ENCODE results near the gene TMEM14C. TPM values are rescaled to one million over a fixed set of nuclear protein-coding genes. Genes with fewer than 3 reads are reported as not detected.

The TMEM14C gene
- total and polyA plus RNA-seq, 10 donors = 40.7 to 115 (median 68.4) TPM

DNA sequence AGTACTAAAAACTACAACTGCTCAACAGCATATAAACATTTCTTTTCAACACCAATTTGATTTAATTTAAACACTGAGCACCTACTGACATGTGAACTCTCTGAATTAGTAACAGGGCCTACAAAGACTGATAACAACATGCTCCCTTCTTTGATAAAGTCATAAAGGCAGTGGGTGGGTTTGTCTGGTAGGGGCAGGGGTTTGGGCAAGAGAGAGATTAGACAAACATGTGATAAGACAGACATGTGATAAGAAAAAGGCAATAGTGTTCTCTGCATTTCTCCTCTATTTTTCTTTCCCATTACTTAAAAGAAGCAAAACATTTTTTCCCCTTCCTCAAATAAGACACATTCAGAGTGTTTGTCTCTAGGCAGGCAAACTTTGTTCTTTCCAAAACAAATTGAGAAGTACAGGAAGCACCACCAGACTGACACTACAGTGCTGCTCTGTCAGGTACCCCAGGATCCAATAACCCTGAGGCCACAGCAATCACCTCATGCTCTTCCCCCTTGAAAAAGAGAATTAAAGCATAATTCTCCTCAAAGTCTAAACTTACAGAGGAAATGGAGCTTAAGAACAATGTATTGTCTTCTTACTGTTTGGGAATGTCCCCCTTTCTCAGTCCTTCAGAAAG is 40.4 kb upstream of the TMEM14C start:
- TF ChIP-seq, protein P1, sequence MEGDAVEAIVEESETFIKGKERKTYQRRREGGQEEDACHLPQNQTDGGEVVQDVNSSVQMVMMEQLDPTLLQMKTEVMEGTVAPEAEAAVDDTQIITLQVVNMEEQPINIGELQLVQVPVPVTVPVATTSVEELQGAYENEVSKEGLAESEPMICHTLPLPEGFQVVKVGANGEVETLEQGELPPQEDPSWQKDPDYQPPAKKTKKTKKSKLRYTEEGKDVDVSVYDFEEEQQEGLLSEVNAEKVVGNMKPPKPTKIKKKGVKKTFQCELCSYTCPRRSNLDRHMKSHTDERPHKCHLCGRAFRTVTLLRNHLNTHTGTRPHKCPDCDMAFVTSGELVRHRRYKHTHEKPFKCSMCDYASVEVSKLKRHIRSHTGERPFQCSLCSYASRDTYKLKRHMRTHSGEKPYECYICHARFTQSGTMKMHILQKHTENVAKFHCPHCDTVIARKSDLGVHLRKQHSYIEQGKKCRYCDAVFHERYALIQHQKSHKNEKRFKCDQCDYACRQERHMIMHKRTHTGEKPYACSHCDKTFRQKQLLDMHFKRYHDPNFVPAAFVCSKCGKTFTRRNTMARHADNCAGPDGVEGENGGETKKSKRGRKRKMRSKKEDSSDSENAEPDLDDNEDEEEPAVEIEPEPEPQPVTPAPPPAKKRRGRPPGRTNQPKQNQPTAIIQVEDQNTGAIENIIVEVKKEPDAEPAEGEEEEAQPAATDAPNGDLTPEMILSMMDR (IDR thresholded peaks at IDR 0.05 in 8 of 11, conservative IDR thresholded peaks at IDR 0.05 in 3 of 11) = no peak
- TF ChIP-seq POLR2A (IDR thresholded peaks at IDR 0.05) (no peak), POLR2AphosphoS5 (IDR thresholded peaks at IDR 0.05) (no peak)
- no peak overlapping the region for H3K27ac ChIP-seq
- no peaks in the 10 kb centered on the region for H3K9me3 ChIP-seq
- intact Hi-C loops (cut with DNase I; ENCODE audit: low total_unique reads) = no loop called here
- no peaks in the 10 kb centered on the region for H3K36me3 ChIP-seq
- no peak for DNase-seq
- peaks cover 0 to 2% (median 0%) of the 10 kb centered on the region in 7 donors for H3K27me3 ChIP-seq (replicated peaks in 1 of 7)
- no peaks in the 10 kb centered on the region for H3K4me1 ChIP-seq
- no peak overlapping the region for H3K4me3 ChIP-seq

DNA sequence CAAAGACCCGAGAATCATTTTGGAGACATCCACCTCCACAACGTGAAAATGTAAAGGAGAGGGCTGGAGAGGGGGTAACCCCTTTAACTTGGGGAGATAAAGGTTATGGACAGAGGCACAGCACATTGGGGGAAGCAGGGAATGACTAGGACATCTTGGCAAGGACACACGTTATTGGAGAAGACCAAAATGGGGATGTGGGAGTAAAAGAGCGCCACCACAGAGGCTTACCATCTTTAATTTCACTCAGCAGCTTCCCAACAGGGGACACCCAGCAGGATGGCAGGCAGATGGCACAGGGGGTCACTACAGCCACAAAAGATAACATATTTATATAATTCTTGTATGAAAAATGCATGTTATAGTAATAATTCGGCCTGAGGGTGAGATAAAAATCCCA is 38.3 kb upstream of the TMEM14C start:
- no peak for DNase-seq
- Histone ChIP-seq H3K27ac (no peak overlapping the region), H3K9me3 (no peaks in the 10 kb centered on the region), H3K4me1 (no peaks in the 10 kb centered on the region), H3K4me3 (no peak overlapping the region), H3K36me3 (no peaks in the 10 kb centered on the region), H3K27me3 (replicated peaks in 1 of 7) (peaks cover 0 to 2% (median 0%) of the 10 kb centered on the region in 7 donors)
- WGBS, 5 donors = 60 to 70% (median 65%) methylated on average over 5 of the region's 5 CpGs
- TF ChIP-seq, protein P1 (IDR thresholded peaks at IDR 0.05 in 8 of 11, conservative IDR thresholded peaks at IDR 0.05 in 3 of 11) = no peak
- TF ChIP-seq POLR2A (IDR thresholded peaks at IDR 0.05) (no peak), POLR2AphosphoS5 (IDR thresholded peaks at IDR 0.05) (no peak)
- intact Hi-C loops (cut with DNase I; ENCODE audit: low total_unique reads) = no loop called here

DNA sequence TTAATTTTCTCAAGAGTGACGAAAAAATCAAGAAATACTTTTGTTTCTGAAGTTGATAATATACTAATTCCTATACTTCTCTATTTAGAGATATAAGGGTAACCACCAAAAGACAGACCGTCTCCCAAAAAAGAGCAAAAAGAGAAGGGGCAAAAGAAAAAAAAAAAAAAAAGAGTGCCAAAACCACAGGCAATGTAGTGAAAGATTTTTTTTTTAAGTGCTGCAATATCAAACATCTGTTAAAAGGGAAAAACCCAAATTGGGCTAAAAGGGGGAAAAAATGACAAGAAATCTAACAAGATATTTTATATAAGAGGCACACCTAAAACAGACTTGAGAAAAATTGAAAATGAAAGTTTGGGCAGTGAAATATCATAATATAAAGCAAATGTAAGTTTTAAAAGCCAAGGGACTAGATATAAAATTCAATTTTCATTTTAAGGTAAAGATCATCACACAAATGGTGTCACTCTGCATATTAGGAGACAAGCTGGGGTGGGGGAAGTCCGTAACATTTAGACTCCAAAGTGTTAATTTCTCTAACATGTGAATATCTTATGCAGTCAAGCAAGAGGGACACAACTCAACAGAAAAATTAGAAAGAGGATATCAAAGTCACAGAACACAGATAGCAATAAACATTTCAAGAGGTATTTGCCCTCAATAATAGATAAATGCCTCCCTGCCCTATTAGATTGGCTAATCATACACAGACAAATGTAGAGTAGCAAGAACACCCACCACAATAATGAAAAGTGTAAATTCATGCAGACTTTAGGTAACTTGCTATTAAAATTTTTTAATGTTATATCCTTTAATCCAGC is 37.6 kb upstream of the TMEM14C start:
- Histone ChIP-seq H3K36me3 (no peaks in the 10 kb centered on the region), H3K4me3 (no peak overlapping the region), H3K27me3 (replicated peaks in 1 of 7) (peaks cover 0 to 2% (median 0%) of the 10 kb centered on the region in 7 donors), H3K27ac (no peak overlapping the region), H3K4me1 (no peaks in the 10 kb centered on the region), H3K9me3 (no peaks in the 10 kb centered on the region)
- intact Hi-C loops (cut with DNase I; ENCODE audit: low total_unique reads) = no loop called here
- TF ChIP-seq, protein P1 (IDR thresholded peaks at IDR 0.05 in 8 of 11, conservative IDR thresholded peaks at IDR 0.05 in 3 of 11) = no peak
- TF ChIP-seq POLR2AphosphoS5 (IDR thresholded peaks at IDR 0.05) (no peak), POLR2A (IDR thresholded peaks at IDR 0.05) (no peak)
- WGBS, 5 donors = 32 to 46% (median 39%) methylated on average over 3 of the region's 3 CpGs
- no peak for DNase-seq

DNA sequence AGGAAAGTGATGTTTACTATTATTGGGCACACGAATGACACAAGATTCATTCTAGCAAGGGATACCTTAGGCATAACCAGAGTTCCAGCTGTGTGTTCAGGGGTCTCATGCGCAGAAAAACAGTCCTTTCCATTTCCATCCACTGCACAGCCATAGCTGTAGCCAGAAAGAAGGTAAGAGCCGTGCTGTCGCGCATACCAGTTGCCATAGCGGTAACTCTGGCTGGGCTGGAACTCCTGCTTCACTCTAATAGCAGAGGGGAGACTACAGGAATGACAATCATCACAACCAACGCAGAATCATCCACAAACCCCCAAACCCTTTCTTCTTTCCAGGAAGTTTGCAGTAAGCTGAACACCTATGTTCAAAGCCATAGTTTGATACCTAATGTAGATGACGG is 36.0 kb upstream of the TMEM14C start:
- TF ChIP-seq, protein P1 (IDR thresholded peaks at IDR 0.05 in 8 of 11, conservative IDR thresholded peaks at IDR 0.05 in 3 of 11) = no peak
- TF ChIP-seq POLR2AphosphoS5 (IDR thresholded peaks at IDR 0.05) = no peak
- TF ChIP-seq POLR2A (IDR thresholded peaks at IDR 0.05) = no peak
- Histone ChIP-seq H3K9me3 (no peaks in the 10 kb centered on the region), H3K4me3 (no peak overlapping the region), H3K27me3 (replicated peaks in 1 of 7) (peaks cover 0 to 2% (median 0%) of the 10 kb centered on the region in 7 donors), H3K27ac (no peak overlapping the region), H3K36me3 (no peaks in the 10 kb centered on the region), H3K4me1 (peaks cover 0 to 6% (median 0%) of the 10 kb centered on the region in 6 donors)
- 86 to 92% (median 87%) methylated on average over 8 of the region's 8 CpGs for WGBS, 5 donors
- intact Hi-C loops (cut with DNase I; ENCODE audit: low total_unique reads) = no loop called here
- no peak for DNase-seq

Data from spleen (tissue), 11 donors.